PC-3 (cell line): ENCODE data around the gene TFG. TPM values are rescaled to one million over a fixed set of nuclear protein-coding genes. Genes with fewer than 3 reads are reported as not detected.

Experiments used
- ATAC-seq: fragments of 200-7000 bp; cut with Tn5 transposase; 2 replicates; pipeline ENCODE4 v1.9.1; 2020; ENCODE audit warnings: mild to moderate bottlenecking, moderate library complexity
- BruUV-seq: library from RNA; stranded (reverse); fragments of 400-500 nt; replicated peaks from 2 replicates; lab custom pipeline; 2021; lab: Mats Ljungman, UMichigan
- CTCF ChIA-PET: fragments of 300-600 bp; sonication (Branson Sonifier 250); formaldehyde crosslinking; loops from one replicate; lab custom pipeline; 2022; ENCODE audit warnings: antibody characterized with exemption; lab: Charles Lee
- POLR2A ChIA-PET: fragments of 300-600 bp; sonication (Branson Sonifier 250); formaldehyde crosslinking; loops from one replicate; lab custom pipeline; 2022; ENCODE audit warnings: antibody characterized with exemption; ENCODE audit not compliant: unreplicated experiment; lab: Charles Lee
- DNase-seq: peaks from one replicate; pipeline ENCODE4 v3.0.0-alpha.2; 2015
- H2AFZ ChIP-seq: fragments of 300-600 bp; sonication (generic); 2 replicates; pipeline ENCODE4 v1.6.0; 2016; ENCODE audit warnings: antibody characterized with exemption, low read length
- H3F3A ChIP-seq: fragments of 300-600 bp; sonication (generic); one replicate; pipeline ENCODE4 v1.6.0; 2017; ENCODE audit warnings: antibody characterized with exemption, low read length, control low read depth, mild to moderate bottlenecking; ENCODE audit not compliant: unreplicated experiment
- H3K27ac ChIP-seq: fragments of 300-600 bp; sonication (generic); 2 replicates; pipeline ENCODE4 v1.5.1; 2016; ENCODE audit warnings: mild to moderate bottlenecking, low read length
- H3K27me3 ChIP-seq: fragments of 300-600 bp; sonication (generic); 2 replicates; pipeline ENCODE4 v1.6.1; 2016; ENCODE audit warnings: low read length, mixed read lengths
- H3K36me3 ChIP-seq: fragments of 300-600 bp; sonication (generic); 2 replicates; pipeline ENCODE4 v1.6.1; 2016; ENCODE audit warnings: low read depth, mixed run types, low read length, mixed read lengths
- H3K4me1 ChIP-seq: fragments of 300-600 bp; sonication (generic); 2 replicates; pipeline ENCODE4 v1.5.1; 2016; ENCODE audit warnings: low read length; ENCODE audit not compliant: insufficient read depth
- H3K4me2 ChIP-seq: fragments of 300-600 bp; sonication (generic); 2 replicates; pipeline ENCODE4 v1.6.0; 2016; ENCODE audit warnings: low read length
- H3K4me3 ChIP-seq: fragments of 300-600 bp; sonication (generic); 2 replicates; pipeline ENCODE4 v1.5.1; 2016; ENCODE audit warnings: mild to moderate bottlenecking, low read length, mixed read lengths
- H3K79me2 ChIP-seq: fragments of 300-600 bp; sonication (generic); 2 replicates; pipeline ENCODE4 v1.6.1; 2017; ENCODE audit warnings: low read length, mixed read lengths
- H3K9ac ChIP-seq: fragments of 300-600 bp; sonication (generic); 2 replicates; pipeline ENCODE4 v1.6.0; 2016; ENCODE audit warnings: mild to moderate bottlenecking, low read length
- H3K9me2 ChIP-seq: fragments of 300-600 bp; sonication (generic); replicated peaks from 2 replicates; pipeline ENCODE4 v1.6.1; 2016; ENCODE audit warnings: mixed run types, low read length, mixed read lengths
- H3K9me3 ChIP-seq: fragments of 300-600 bp; sonication (generic); 2 replicates; pipeline ENCODE4 v1.6.1; 2016; ENCODE audit warnings: low read length, mixed read lengths
- H4K20me1 ChIP-seq: fragments of 300-600 bp; sonication (generic); 2 replicates; pipeline ENCODE4 v1.6.1; 2016; ENCODE audit warnings: low read length, mixed read lengths
- CTCF ChIP-seq: fragments of 300-600 bp; sonication (generic); conservative IDR thresholded peaks from 2 replicates; pipeline ENCODE4 v1.5.1; 2017; ENCODE audit warnings: antibody characterized with exemption, low read depth, mild to moderate bottlenecking, low read length
- EZH2 ChIP-seq: fragments of 300-600 bp; sonication (generic); IDR thresholded peaks from one replicate; pipeline ENCODE4 v1.6.1; 2017; ENCODE audit warnings: antibody characterized with exemption, mild to moderate bottlenecking, low read length; ENCODE audit not compliant: unreplicated experiment
- EZH2phosphoT487 ChIP-seq: fragments of 300-600 bp; sonication (generic); IDR thresholded peaks from 2 replicates; pipeline ENCODE4 v1.6.1; 2018; ENCODE audit warnings: mild to moderate bottlenecking, antibody characterized with exemption, low read length, borderline replicate concordance
- intact Hi-C: fragments of 100-400 bp; cut with micrococcal nuclease; formaldehyde crosslinking; loops from 2 replicates; pipeline ENCODE4 v1.9.0; 2023
- total RNA-seq: library from RNA; depleted of rRNA; stranded (reverse); fragments of >200 nt; gene quantifications from 2 replicates; pipeline ENCODE4 v1.2.3, GENCODE V29; 2014

The TFG gene
- total RNA-seq, 1 experiment from 2014 or later: 97.9 TPM

- H3K4me2 ChIP-seq: no peak overlapping the region
- ChIA-PET POLR2A (interaction anchor here (0.7 kb wide), 1 partner anchor 79 kb away, joined by 6 read pairs; no protein-coding TSS in a partner anchor), CTCF (no interaction called here)
- no TSS peak for BruUV-seq
- H3K27me3 ChIP-seq: no peaks in the 10 kb centered on the region
- H3F3A ChIP-seq: no peaks in the 10 kb centered on the region
- no peak overlapping the region for H3K27ac ChIP-seq
- H2AFZ ChIP-seq: peak overlapping the region; percentile 25; the same call in 1 of the 2 replicates
- TF ChIP-seq EZH2: no peak
- DNase-seq: no peak
- ATAC-seq: no peak
- no peaks in the 10 kb centered on the region for H3K36me3 ChIP-seq
- intact Hi-C loops: loop anchor here (5.0 kb wide), 1 partner anchor 886 kb away; the partner anchor contains the start of gene CMSS1
- no peak overlapping the region for H3K9ac ChIP-seq
- no peak overlapping the region for H3K4me3 ChIP-seq
- no peaks in the 10 kb centered on the region for H3K9me2 ChIP-seq
- no peaks in the 10 kb centered on the region for H3K79me2 ChIP-seq
- H3K4me1 ChIP-seq: peaks cover 8% of the 10 kb centered on the region
- H4K20me1 ChIP-seq: no peaks in the 10 kb centered on the region
- H3K9me3 ChIP-seq: no peaks in the 10 kb centered on the region
Observed at GRCh38 chr3:100702980-100703345, 6.3 kb upstream of the TFG start.

GRCh38 chr3:100703865-100704264 is 5.4 kb upstream of the TFG start:
- Histone ChIP-seq H3K27me3 (no peaks in the 10 kb centered on the region), H3K79me2 (no peaks in the 10 kb centered on the region), H3K27ac (no peak overlapping the region), H3K4me1 (peaks cover 15% of the 10 kb centered on the region), H3K9ac (no peak overlapping the region), H3F3A (no peaks in the 10 kb centered on the region), H3K4me2 (no peak overlapping the region), H3K9me3 (no peaks in the 10 kb centered on the region), H2AFZ (peak overlapping the region; percentile 36; the same call in 1 of the 2 replicates), H4K20me1 (no peaks in the 10 kb centered on the region), H3K4me3 (no peak overlapping the region), H3K36me3 (no peaks in the 10 kb centered on the region), H3K9me2 (no peaks in the 10 kb centered on the region)
- DNase-seq: no peak
- ChIA-PET CTCF (no interaction called here), POLR2A (no interaction called here)
- ATAC-seq: no peak
- TF ChIP-seq EZH2phosphoT487 (no peak), CTCF (no peak), EZH2 (no peak)
- BruUV-seq: no TSS peak
- intact Hi-C loops: loop anchor here (5.0 kb wide), 1 partner anchor 887 kb away; the partner anchor contains the start of gene CMSS1

- intact Hi-C loops: no loop called here
- no peak overlapping the region for H3K9ac ChIP-seq
- no TSS peak for BruUV-seq
Observed at GRCh38 chr3:100706365-100706764, 2.9 kb upstream of the TFG start.

More at GRCh38 chr3:100706365-100706764, 2.9 kb upstream of the TFG start:
- no peak overlapping the region for H3K27ac ChIP-seq
- H3F3A ChIP-seq: no peaks in the 10 kb centered on the region
- DNase-seq (peak; percentile 14), ATAC-seq (no peak)
- no peaks in the 10 kb centered on the region for H3K27me3 ChIP-seq
- peak overlapping the region; percentile 27; the same call in 1 of the 2 replicates for H2AFZ ChIP-seq
- peaks cover 16% of the 10 kb centered on the region for H3K79me2 ChIP-seq
- H3K9me3 ChIP-seq: no peaks in the 10 kb centered on the region
- H3K9me2 ChIP-seq: no peaks in the 10 kb centered on the region
- H3K36me3 ChIP-seq: peaks cover 2% of the 10 kb centered on the region; the same call in 1 of the 2 replicates
- H3K4me3 ChIP-seq: no peak overlapping the region
- ChIA-PET POLR2A (no interaction called here), CTCF (no interaction called here)
- TF ChIP-seq CTCF (no peak), EZH2phosphoT487 (no peak), EZH2 (no peak)
- H4K20me1 ChIP-seq: peaks cover 12% of the 10 kb centered on the region
- H3K4me2 ChIP-seq: no peak overlapping the region
- peaks cover 22% of the 10 kb centered on the region for H3K4me1 ChIP-seq
